NCI-H2171 treated with DMSO at 0.1 percent for 48 hours (cell line): ENCODE results near the gene TMEM240.
"Not testable (repeated sequence)": the region's sequence is repeated elsewhere in the genome, so short reads cannot be mapped to it uniquely, and the experiment has no call there.

ENCODE experiments used
- DNase-seq: peaks from one replicate; lab custom pipeline; 2025; lab: John Stamatoyannopoulos, UW

Gene TMEM240

GRCh38 chr1:1494311-1494710 is 46.1 kb downstream of the TMEM240 start:
- not testable (repeated sequence) for DNase-seq

GRCh38 chr1:1491601-1492000 is 48.8 kb downstream of the TMEM240 start:
- DNase-seq, result no peak

DNA sequence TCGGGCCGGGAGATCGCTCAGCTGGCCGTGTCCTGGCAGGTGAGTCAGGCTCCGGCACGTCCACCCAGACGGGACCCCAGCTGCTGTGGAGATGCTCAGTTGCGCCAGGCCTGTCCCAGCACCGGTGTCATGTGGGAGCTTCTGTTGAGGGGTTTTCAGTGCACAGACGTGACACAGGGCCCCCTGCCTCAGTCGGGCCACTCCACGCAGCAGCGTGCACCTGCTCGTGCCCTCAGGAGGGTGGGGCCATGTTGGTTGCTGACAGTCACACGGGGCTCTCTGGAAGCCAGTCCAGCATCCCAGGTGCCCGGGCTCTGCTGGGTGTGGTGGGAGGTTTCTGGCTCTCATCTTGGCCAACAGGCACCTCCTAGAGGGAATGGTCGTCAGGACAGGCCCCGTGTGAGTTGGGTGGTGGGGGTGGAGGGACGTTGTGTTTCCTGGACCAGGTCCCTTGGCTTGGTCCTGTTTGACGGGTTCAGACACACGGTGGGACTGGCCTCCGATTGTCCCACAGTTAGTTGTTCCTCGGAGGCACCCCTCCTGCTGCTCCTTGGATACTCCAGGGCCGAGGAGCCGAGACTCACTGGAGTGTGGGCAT is 49.7 kb downstream of the TMEM240 start:
- no peak for DNase-seq

DNA sequence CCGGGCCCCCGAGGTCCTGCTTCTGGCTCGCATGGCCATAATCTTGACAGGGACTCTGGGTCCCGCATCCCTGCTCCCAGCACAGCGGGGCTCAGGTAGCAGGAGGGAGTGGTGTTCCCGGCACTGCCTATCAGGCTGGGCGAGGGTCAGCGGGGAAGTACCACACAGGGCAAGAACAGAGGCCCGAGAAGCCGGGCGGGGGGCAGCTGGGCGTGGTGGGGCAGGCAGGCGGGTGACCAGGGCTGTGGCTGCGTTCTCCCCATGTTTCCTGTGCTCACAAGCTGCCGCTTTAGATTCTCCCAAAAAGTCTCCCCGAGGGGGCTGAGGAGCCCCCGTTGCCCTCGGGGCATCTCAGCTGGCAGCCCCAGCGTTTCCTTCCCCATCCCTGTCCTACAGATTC is 50.6 kb downstream of the TMEM240 start:
- no peak for DNase-seq

GRCh38 chr1:1489231-1489630 is 51.2 kb downstream of the TMEM240 start:
- no peak for DNase-seq

DNA sequence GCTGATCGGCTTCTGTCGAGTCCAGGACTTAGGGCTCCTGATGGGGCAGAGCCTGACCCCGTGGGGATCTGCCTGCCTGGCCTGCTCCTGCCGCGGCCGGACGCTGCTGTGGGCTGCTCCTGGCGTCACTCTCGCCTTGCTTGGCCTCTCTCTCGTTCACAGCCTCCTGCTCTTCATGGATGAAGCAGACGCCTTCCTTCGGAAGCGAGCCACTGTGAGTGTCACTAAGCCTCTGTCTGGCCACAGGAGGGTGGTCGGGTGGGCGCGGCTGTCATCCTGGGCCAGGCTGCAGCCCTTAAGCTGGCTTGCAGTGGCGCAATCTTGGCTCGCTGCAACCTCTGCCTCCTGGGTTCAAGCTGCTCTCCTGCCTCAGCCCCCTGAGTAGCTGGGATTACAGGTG is 52.7 kb downstream of the TMEM240 start:
- DNase-seq, result no peak

DNA sequence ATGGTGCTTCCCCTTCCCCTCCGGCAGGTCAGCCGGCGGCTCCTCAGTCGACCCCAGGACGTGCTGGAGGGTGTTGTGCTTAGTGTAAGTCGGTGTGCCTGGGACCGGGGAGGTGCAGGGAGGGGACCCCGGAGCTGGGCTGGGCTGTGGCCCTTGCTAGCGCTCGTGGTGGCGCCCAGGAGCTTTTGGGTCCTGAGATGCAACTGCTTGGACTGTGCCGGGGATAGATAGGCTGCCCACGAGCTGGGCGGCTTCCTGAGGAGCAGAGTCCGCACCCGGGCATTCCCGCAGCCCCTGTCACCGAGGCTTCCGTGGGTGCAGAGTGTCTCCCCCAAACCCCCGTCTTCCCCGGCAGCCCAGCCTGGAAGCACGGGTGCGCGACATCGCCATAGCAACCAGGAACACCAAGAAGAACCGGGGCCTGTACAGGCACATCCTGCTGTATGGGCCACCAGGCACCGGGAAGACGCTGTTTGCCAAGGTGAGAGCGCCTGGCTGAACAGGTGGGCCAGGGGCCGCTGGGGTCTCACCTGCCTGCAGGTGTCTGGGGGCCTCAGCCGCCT is 54.6 kb downstream of the TMEM240 start:
- DNase-seq, result not testable (repeated sequence)

DNA sequence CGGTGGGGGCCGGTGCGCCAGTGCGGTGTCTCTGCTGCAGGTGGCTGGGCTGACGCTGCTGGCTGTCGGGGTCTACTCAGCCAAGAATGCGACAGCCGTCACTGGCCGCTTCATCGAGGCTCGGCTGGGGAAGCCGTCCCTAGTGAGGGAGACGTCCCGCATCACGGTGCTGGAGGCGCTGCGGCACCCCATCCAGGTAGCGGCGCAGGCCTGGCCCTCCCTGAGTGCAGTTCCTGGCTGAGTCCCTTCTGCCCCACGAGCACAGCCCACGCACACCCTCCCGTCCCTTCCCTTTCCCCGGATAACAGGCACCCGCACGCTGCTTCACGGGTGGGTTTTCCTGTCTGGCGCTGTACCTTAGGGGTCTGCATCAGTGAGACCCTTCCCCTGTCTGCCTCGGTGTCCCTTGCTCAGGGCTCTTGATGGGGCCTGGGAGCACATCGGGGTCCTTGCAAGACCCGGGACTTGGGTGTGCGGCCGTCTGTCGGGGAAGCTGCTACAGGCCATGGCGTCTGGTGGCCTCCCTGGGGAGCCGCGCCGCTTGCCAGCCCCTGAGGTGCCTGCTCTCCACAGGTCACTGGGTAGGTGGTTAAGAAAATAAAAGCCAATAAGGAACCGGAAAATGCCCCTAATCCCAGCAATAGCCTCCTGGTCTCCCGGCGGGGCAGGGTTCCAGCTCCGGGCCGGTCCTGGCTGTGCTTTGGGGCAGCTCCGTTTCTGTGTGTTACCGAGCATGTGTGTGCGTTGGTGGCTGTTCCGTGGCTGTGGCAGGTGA is 55.3 kb downstream of the TMEM240 start:
- DNase-seq, result not testable (repeated sequence)
